Adipocyte (in vitro differentiated cells): ENCODE results near the gene PRMT5.
A peak's percentile ranks its signal among the peaks of the same experiment; 100 is the strongest.
"Not testable (repeated sequence)": the region's sequence is repeated elsewhere in the genome, so short reads cannot be mapped to it uniquely, and the experiment has no call there.

Experiments used
- DNase-seq: peaks from one replicate; pipeline ENCODE4 v3.0.0-alpha.2; 2015; ENCODE audit warnings: low read depth
- H3K27me3 ChIP-seq: replicated peaks from 2 replicates; pipeline ENCODE4 v1.7.0; 2013; ENCODE audit warnings: mild to moderate bottlenecking, low read length, moderate library complexity; ENCODE audit not compliant: control insufficient read depth, insufficient read depth
- H3K36me3 ChIP-seq: 2 replicates; pipeline ENCODE4 v1.7.0; 2013; ENCODE audit warnings: low read length, mild to moderate bottlenecking, moderate library complexity; ENCODE audit not compliant: control insufficient read depth, insufficient read depth, severe bottlenecking
- H3K4me1 ChIP-seq: 2 replicates; pipeline ENCODE4 v1.7.0; 2013; ENCODE audit warnings: mild to moderate bottlenecking, low read length, moderate library complexity; ENCODE audit not compliant: control insufficient read depth, insufficient read depth
- H3K4me3 ChIP-seq: 2 replicates; pipeline ENCODE4 v1.7.0; 2013; ENCODE audit warnings: mild to moderate bottlenecking, low read length, moderate library complexity
- H3K9ac ChIP-seq: 2 replicates; pipeline ENCODE4 v1.7.0; 2013; ENCODE audit warnings: mild to moderate bottlenecking, low read length, moderate library complexity
- H3K9me3 ChIP-seq: 2 replicates; pipeline ENCODE4 v1.7.0; 2013; ENCODE audit warnings: mild to moderate bottlenecking, low read length, moderate library complexity; ENCODE audit not compliant: control insufficient read depth

Gene PRMT5

DNA sequence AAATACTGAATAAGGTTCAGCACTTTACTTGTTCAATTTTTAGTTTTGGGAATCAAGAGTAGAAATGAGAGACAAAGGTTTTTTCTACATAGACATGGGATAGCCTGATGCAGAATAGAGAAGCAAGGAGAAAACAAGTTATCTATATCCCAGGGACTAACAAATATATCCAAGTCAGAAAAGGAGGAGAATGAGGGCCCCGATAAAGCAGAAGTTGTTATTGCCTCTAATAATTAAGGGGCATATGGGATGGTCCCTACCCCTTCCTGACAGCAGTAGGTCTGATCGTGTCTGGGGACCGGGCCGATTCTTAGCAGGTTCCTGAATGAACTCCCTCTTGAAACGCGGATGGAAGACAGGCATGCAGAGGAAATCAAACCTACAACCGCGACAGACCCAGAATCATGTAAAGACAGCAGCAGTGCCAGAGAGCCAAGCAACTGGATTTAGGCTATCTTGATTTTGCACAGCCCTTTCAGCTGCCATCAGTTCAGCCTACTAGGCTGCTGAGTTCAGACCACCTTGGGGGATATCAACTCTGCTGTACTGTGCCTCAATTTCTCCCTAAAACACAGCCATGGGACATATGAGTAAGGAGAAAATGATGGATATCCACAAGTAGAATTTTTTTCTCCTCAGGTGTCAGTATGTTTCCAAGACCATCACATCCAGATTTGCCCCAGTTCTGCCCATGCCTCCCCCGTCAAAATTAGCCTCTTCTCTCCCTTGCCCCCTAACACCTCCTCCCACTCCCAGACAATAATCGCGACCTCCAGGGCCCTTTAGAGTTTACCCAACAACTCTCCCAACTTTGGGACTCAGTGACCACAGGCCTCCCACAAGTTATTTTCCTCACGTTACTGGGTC is 706 bp downstream of the PRMT5 start:
- peak overlapping the region; percentile 96 for H3K9ac ChIP-seq
- H3K36me3 ChIP-seq = peaks cover 30% of the 10 kb centered on the region
- peak overlapping the region; percentile 99 for H3K4me3 ChIP-seq
- H3K27me3 ChIP-seq = no peaks in the 10 kb centered on the region
- H3K4me1 ChIP-seq = peaks cover 14% of the 10 kb centered on the region
- no peaks in the 10 kb centered on the region for H3K9me3 ChIP-seq
- DNase-seq = peak; percentile 23

DNA sequence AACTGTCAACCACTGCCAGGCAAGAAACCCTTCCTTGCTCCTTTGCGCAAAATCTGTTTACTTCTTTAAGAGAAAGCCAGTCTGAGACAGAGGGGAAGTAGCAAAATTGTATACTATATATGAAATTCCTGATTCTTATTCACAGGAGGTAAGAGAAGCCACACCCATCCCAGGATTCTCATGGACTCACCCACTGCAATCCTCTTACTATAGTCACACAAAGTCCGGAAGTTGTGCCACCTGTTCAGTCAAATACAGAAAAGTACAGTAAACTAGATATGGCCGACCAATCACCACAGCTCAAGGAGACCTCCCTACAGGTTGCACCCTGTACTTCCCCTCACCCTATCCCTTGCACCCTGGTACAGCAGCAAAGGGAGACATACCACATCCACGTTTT is 2.9 kb downstream of the PRMT5 start:
- DNase-seq = peak; percentile 23
- H3K36me3 ChIP-seq = peaks cover 48% of the 10 kb centered on the region
- H3K9ac ChIP-seq = no peak overlapping the region
- H3K27me3 ChIP-seq = no peaks in the 10 kb centered on the region
- H3K4me1 ChIP-seq = peaks cover 17% of the 10 kb centered on the region
- no peak overlapping the region for H3K4me3 ChIP-seq
- H3K9me3 ChIP-seq = no peaks in the 10 kb centered on the region

DNA sequence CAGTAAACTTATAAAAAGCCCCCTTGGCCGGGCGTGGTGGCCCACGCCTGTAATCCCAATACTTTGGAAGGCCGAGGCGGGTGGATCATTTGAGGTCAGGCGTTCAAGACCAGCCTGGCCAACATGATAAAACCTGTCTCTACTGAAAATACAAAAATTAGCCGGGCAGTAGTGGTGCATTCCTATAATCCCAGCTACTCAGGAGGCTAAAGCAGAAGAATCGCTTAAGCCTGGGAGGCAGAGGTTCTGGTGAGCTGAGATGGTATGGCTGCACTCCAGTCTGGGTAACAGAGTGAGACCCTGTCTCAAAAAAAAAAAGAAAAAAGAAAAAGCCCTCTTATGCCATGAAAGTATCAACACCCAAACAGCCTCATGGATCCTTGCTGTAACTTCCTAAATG is 3.7 kb downstream of the PRMT5 start:
- peaks cover 17% of the 10 kb centered on the region for H3K4me1 ChIP-seq

DNA sequence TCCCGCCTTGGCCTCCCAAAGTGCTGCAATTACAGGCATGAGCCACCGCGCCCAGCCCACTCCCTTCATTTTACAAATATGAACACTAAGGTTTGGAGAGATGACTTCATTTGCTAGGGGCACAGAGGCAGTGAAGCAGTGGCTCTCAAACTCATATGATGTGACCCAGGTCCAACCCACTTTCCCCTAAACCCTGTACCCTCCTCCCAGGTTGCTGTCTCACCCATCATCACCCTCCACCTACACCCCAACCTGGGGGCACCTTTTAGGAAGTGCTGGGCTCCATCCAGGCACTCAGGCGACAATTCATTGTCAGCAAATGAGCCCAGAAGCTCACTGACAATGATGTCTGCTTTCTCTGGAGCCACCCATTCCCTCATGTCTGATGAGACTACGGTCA is 5.4 kb downstream of the PRMT5 start:
- Histone ChIP-seq H3K36me3 (peaks cover 63% of the 10 kb centered on the region), H3K27me3 (no peaks in the 10 kb centered on the region), H3K9ac (no peak overlapping the region), H3K4me1 (peaks cover 19% of the 10 kb centered on the region), H3K4me3 (no peak overlapping the region), H3K9me3 (no peaks in the 10 kb centered on the region)
- DNase-seq = no peak

More for the DNA sequence above, 3.7 kb downstream of the PRMT5 start:
- no peaks in the 10 kb centered on the region for H3K9me3 ChIP-seq
- H3K36me3 ChIP-seq = peaks cover 56% of the 10 kb centered on the region
- no peak overlapping the region for H3K4me3 ChIP-seq
- no peak for DNase-seq
- H3K27me3 ChIP-seq = no peaks in the 10 kb centered on the region
- no peak overlapping the region for H3K9ac ChIP-seq

DNA sequence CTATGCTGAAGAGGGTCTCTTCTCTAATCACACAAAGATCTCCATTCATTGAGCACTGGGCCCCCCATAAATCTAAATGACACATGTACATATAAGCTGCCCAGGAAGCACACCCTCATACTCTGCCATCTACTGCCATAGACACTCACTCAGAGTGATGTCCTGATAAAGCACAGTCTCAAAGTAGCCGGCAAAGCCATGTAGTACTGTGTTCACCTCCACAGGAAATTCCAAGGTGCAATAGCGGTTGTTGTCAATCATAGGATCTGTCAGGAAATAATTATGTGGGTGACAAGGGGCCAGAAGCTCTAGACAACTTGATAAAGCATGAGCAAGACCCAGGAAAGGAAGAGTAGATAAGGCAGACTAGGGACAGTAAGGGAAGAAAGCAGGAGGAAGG is 6.9 kb downstream of the PRMT5 start:
- Histone ChIP-seq H3K27me3 (no peaks in the 10 kb centered on the region), H3K4me1 (peaks cover 14% of the 10 kb centered on the region), H3K9me3 (no peaks in the 10 kb centered on the region), H3K9ac (no peak overlapping the region), H3K4me3 (no peak overlapping the region), H3K36me3 (peaks cover 63% of the 10 kb centered on the region)
- DNase-seq = no peak

DNA sequence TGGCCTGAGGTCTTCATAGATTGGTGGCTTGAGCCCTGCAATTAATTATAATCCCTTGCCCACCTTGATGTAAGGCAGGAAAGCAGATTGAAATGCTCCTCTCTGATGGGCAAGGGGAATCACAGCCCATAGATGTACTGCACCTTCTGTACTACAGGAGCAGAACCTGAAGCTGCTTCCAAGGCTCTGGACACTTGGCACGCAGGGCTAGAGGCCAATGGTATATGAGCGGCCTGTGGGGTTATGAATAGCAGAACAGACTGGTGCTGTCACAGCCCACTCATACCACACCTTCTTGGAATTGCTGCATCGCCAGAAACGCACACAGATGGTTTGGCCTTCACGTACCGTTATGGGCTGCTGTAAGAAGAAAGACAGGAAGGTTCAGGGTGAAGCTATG is 8.5 kb downstream of the PRMT5 start:
- Histone ChIP-seq H3K27me3 (no peaks in the 10 kb centered on the region), H3K9me3 (no peaks in the 10 kb centered on the region), H3K4me1 (peaks cover 18% of the 10 kb centered on the region), H3K36me3 (peaks cover 52% of the 10 kb centered on the region), H3K4me3 (no peak overlapping the region), H3K9ac (no peak overlapping the region)
- DNase-seq = no peak

DNA sequence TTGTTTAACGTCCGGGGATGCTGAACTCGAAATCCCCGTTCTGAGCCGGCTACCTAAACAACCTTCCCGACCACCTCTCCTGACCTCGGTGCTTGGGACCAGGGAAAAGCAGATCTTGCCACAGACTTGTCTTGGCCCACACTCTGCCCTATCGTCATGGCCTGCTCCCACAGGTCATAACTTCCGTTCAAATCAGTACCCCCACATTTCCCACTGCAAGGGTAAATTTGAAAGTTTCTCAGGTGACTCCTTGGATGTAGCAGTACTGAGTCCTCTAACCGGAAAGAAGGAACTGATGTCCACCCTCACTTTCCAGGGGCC is 9.6 kb downstream of the PRMT5 start:
- Histone ChIP-seq H3K4me3 (peak overlapping the region; percentile 76), H3K4me1 (peaks cover 25% of the 10 kb centered on the region), H3K36me3 (peaks cover 44% of the 10 kb centered on the region), H3K27me3 (no peaks in the 10 kb centered on the region), H3K9ac (peak overlapping the region; percentile 70), H3K9me3 (no peaks in the 10 kb centered on the region)
- DNase-seq = no peak

DNA sequence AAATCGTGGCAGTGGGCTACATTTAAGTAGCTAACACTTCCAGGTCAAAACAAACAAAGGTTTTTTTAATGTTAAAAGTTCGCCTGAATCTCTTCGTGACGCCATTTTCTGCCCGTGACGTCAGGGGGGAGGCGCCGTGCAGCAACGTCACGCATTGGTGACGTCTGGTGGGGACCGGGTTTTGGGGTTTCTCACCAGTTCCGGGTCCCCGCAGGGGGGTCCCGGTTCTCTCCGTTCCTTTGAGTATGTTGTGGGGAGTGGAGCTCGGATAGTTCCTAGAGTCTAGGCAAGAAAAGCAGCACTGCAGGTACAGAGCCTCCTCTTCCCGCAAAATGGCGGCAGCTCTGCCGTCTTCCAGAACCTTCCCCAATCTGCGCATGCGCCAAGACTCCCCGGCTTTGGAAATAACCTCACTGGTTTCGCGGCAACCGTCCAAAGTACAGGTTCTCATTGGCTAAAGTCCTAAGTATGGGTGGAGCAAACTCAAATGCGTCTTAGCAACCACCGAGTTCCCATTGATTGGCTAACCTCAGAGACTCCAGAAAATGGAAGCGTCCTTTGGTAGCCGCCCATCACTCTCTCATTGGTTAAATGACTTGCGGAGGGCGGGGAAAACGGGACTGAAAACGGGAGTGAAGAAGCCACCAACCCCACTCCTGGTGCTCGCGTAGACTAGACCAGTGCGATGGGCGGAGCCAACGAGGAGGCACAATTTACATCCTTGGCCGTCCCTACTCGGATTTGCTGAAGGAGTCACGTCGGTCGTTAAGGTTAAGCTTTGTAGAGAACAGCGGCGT is 10.2 kb downstream of the PRMT5 start, which contains the start of gene RBM23:
Gene RBM23 (minus strand): TSS at position 346 of the 797 bp plus-strand sequence.
- Histone ChIP-seq H3K27me3 (no peaks in the 10 kb centered on the region), H3K4me3 (peak within 1 kb of the TSS; percentile 97), H3K9ac (peak within 1 kb of the TSS; percentile 91), H3K4me1 (peaks cover 25% of the 10 kb centered on the region), H3K9me3 (no peaks in the 10 kb centered on the region), H3K36me3 (peaks cover 38% of the 10 kb centered on the region)
- peak; percentile 100 for DNase-seq

DNA sequence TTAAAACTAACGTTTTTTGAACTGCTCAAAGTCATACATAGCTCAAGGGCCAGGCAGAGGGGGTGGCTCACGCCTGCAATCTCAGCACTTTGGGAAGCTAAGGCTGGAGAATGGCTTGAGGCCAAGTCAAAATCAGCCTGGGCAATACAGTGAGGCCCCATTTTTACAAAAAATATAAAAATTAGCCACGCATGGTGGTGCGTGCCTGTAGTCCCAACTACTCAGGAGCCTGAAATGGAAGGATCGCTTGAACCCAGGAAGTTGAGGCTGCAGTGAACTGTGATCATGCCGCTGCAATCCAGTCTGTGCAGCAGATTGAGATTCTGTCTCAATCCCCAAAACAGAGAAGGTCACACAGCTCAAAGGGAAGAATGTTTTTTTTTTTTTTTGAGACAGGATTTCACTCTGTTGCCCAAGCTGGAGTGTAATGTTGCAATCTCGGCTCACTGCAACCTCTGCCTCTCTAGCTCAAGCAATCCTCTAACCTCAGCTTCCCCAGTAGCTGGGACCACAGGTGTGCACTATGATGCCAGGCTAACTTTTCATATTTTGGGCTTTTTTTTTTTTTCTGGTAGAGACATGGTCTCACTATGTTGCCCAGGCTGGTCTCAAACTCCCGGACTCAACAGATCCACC is 13.2 kb downstream of the PRMT5 start:
- Histone ChIP-seq H3K4me3 (no peak overlapping the region), H3K4me1 (peaks cover 22% of the 10 kb centered on the region), H3K9me3 (no peaks in the 10 kb centered on the region), H3K27me3 (no peaks in the 10 kb centered on the region), H3K9ac (peak overlapping the region; percentile 4), H3K36me3 (peaks cover 24% of the 10 kb centered on the region)
- peak; percentile 85 for DNase-seq

DNA sequence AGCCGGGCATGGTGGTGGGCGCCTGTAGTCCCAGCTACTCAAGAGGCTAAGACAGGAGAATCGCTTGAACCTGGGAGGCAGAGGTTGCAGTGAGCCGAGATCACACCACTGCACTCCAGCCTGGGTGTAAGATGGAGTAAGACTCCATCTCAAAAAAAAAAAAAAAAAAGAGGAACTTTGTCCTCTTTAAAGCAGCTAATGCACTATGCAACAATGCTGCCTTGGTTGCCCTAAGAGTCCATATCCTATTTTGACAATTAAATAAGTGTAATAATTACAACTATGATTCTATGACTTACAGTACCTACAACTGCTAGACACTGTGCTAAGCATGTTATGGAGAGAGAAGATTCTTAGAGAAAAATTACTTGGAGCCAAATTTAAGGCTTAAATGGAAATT is 14.3 kb downstream of the PRMT5 start:
- H3K4me3 ChIP-seq, DNase-seq, H3K9me3 ChIP-seq, H3K9ac ChIP-seq, H3K27me3 ChIP-seq: not testable (repeated sequence)
- Histone ChIP-seq H3K36me3 (peaks cover 19% of the 10 kb centered on the region), H3K4me1 (peaks cover 21% of the 10 kb centered on the region)

DNA sequence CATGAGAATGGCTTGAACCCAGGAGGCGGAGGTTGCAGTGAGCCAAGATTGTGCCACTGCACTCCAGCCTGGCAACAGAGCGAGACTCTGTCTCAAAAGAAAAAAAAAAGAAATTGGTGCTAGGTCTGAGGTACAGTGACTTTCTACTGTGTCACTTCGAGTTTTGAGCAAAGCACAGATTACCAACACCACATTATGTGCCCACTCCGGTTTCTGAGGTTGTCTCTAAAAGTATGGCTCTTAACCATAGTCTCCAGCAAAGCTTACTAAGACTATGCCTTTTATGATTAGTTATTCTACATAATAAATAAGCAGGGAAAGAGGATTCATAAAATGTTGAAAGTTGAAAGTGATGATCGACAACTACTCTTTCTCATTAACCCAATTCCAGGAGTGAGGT is 18.3 kb downstream of the PRMT5 start:
- DNase-seq = no peak
- Histone ChIP-seq H3K4me3 (no peak overlapping the region), H3K9ac (no peak overlapping the region), H3K9me3 (no peaks in the 10 kb centered on the region), H3K4me1 (peaks cover 27% of the 10 kb centered on the region), H3K36me3 (peaks cover 49% of the 10 kb centered on the region), H3K27me3 (no peaks in the 10 kb centered on the region)
